Measurements from ENCODE around the gene SEPTIN1.
A peak's percentile ranks its signal among the peaks of the same experiment; 100 is the strongest.

Gene SEPTIN1

GRCh38 chr16:30354423-30355143 is 27.8 kb downstream of the SEPTIN1 start:
- Histone ChIP-seq H3K27me3 (replicated peaks) (no peaks in the 10 kb centered on the region), H3K4me3 (ENCODE audit: low read depth, low read length) (peak overlapping the region; percentile 98), H3K27ac (peak overlapping the region; percentile 96), H3K36me3 (replicated peaks) (peaks cover 70% of the 10 kb centered on the region)
- DNase-seq = no peak
- TF ChIP-seq CTCF (IDR thresholded peaks at IDR 0.05; ENCODE audit: low read depth, low read length, missing control alignments) = no peak
- in situ Hi-C loops (cut with HindIII; ENCODE audit: low pct_ligation_motif_present, low sequenced_read_pairs) = no loop called here

- H3K27ac ChIP-seq = no peak overlapping the region
- H3K27me3 ChIP-seq (replicated peaks) = no peaks in the 10 kb centered on the region
- in situ Hi-C loops (cut with HindIII; ENCODE audit: low pct_ligation_motif_present, low sequenced_read_pairs) = no loop called here
- no peak for TF ChIP-seq CTCF (IDR thresholded peaks at IDR 0.05; ENCODE audit: low read depth, low read length, missing control alignments)
- H3K4me3 ChIP-seq (ENCODE audit: low read depth, low read length) = no peak overlapping the region
- no peak for DNase-seq
- peaks cover 62% of the 10 kb centered on the region for H3K36me3 ChIP-seq (replicated peaks)
These were observed 28.8 kb downstream of the SEPTIN1 start for GRCh38 chr16:30353438-30354129.

- Histone ChIP-seq H3K27me3 (replicated peaks) (no peaks in the 10 kb centered on the region), H3K36me3 (replicated peaks) (peaks cover 54% of the 10 kb centered on the region), H3K27ac (peak overlapping the region; percentile 51), H3K4me3 (ENCODE audit: low read depth, low read length) (no peak overlapping the region)
- DNase-seq = no peak
- in situ Hi-C loops (cut with HindIII; ENCODE audit: low pct_ligation_motif_present, low sequenced_read_pairs) = no loop called here
- peak; percentile 44 for TF ChIP-seq CTCF (IDR thresholded peaks at IDR 0.05; ENCODE audit: low read depth, low read length, missing control alignments)
These were observed 29.6 kb downstream of the SEPTIN1 start for GRCh38 chr16:30352488-30353401.

GRCh38 chr16:30351586-30352419 is 30.6 kb downstream of the SEPTIN1 start:
- Histone ChIP-seq H3K27me3 (replicated peaks) (no peaks in the 10 kb centered on the region), H3K4me3 (ENCODE audit: low read depth, low read length) (no peak overlapping the region), H3K36me3 (replicated peaks) (peaks cover 45% of the 10 kb centered on the region), H3K27ac (peak overlapping the region; percentile 51)
- in situ Hi-C loops (cut with HindIII; ENCODE audit: low pct_ligation_motif_present, low sequenced_read_pairs) = no loop called here
- TF ChIP-seq CTCF (IDR thresholded peaks at IDR 0.05; ENCODE audit: low read depth, low read length, missing control alignments) = no peak
- DNase-seq = peak; percentile 59

GRCh38 chr16:30351001-30351441 is 31.3 kb downstream of the SEPTIN1 start:
- Histone ChIP-seq H3K4me3 (ENCODE audit: low read depth, low read length) (no peak overlapping the region), H3K36me3 (replicated peaks) (peaks cover 38% of the 10 kb centered on the region), H3K27ac (no peak overlapping the region), H3K27me3 (replicated peaks) (no peaks in the 10 kb centered on the region)
- DNase-seq = no peak
- TF ChIP-seq CTCF (IDR thresholded peaks at IDR 0.05; ENCODE audit: low read depth, low read length, missing control alignments) = no peak
- in situ Hi-C loops (cut with HindIII; ENCODE audit: low pct_ligation_motif_present, low sequenced_read_pairs) = no loop called here

All from brain microvascular endothelial cell (primary cell).